H9 (cell line): Measurements from ENCODE around the gene DMPK. TPM values are rescaled to one million over a fixed set of nuclear protein-coding genes. Genes with fewer than 3 reads are reported as not detected.

Experiments used
- DNase-seq: peaks from one replicate; pipeline ENCODE4 v3.0.0-alpha.2; 2017
- H2AFZ ChIP-seq: one replicate; pipeline ENCODE4 v1.6.1; 2013; ENCODE audit warnings: mild to moderate bottlenecking, low read length, control low read depth, moderate library complexity
- H2AK5ac ChIP-seq: 2 replicates; pipeline ENCODE4 v1.6.1; 2013; ENCODE audit warnings: low read length, control low read depth, mixed read lengths; ENCODE audit not compliant: insufficient read length
- H2BK120ac ChIP-seq: one replicate; pipeline ENCODE4 v1.6.1; 2013; ENCODE audit warnings: low read depth, mild to moderate bottlenecking, low read length, control low read depth, inconsistent platforms; ENCODE audit not compliant: poor library complexity, severe bottlenecking
- H2BK12ac ChIP-seq: 2 replicates; pipeline ENCODE4 v1.6.1; 2013; ENCODE audit warnings: low read length, control low read depth, mixed read lengths, low read depth; ENCODE audit not compliant: insufficient read length
- H2BK15ac ChIP-seq: 2 replicates; pipeline ENCODE4 v1.6.1; 2013; ENCODE audit warnings: low read depth, low read length, control low read depth
- H2BK20ac ChIP-seq: one replicate; pipeline ENCODE4 v1.6.1; 2013; ENCODE audit warnings: low read depth, mild to moderate bottlenecking, low read length, control low read depth, inconsistent platforms; ENCODE audit not compliant: poor library complexity, severe bottlenecking
- H2BK5ac ChIP-seq: 2 replicates; pipeline ENCODE4 v1.6.1; 2013; ENCODE audit warnings: low read length, control low read depth, mixed read lengths; ENCODE audit not compliant: insufficient read length
- H3K14ac ChIP-seq: 2 replicates; pipeline ENCODE4 v1.6.1; 2013; ENCODE audit warnings: low read length, control low read depth; ENCODE audit not compliant: insufficient read depth
- H3K18ac ChIP-seq: 2 replicates; pipeline ENCODE4 v1.6.1; 2013; ENCODE audit warnings: low read depth, mild to moderate bottlenecking, mixed read lengths, low read length, control low read depth; ENCODE audit not compliant: insufficient read length
- H3K23ac ChIP-seq: 2 replicates; pipeline ENCODE4 v1.6.1; 2013; ENCODE audit warnings: low read length, control low read depth, mixed read lengths, low read depth; ENCODE audit not compliant: insufficient read length
- H3K23me2 ChIP-seq: 2 replicates; pipeline ENCODE4 v1.6.1; 2013; ENCODE audit warnings: low read depth, mild to moderate bottlenecking, mixed read lengths, low read length, control low read depth; ENCODE audit not compliant: insufficient read length, poor library complexity, severe bottlenecking
- H3K27ac ChIP-seq: 2 replicates; pipeline ENCODE4 v1.5.1; 2013; ENCODE audit warnings: low read length, control low read depth, mixed read lengths, low read depth; ENCODE audit not compliant: insufficient read length
- H3K27me3 ChIP-seq: 2 replicates; pipeline ENCODE4 v1.6.1; 2013; ENCODE audit warnings: low read length, control low read depth, inconsistent platforms; ENCODE audit not compliant: insufficient read depth
- H3K4ac ChIP-seq: 2 replicates; pipeline ENCODE4 v1.6.1; 2013; ENCODE audit warnings: low read depth, mild to moderate bottlenecking, control low read depth, inconsistent platforms, low read length, moderate library complexity
- H3K4me1 ChIP-seq: 2 replicates; pipeline ENCODE4 v1.6.1; 2013; ENCODE audit warnings: low read length, control low read depth, inconsistent platforms; ENCODE audit not compliant: insufficient read depth
- H3K4me2 ChIP-seq: 2 replicates; pipeline ENCODE4 v1.6.1; 2013; ENCODE audit warnings: low read length, control low read depth, mixed read lengths; ENCODE audit not compliant: insufficient read length, insufficient read depth
- H3K56ac ChIP-seq: 2 replicates; pipeline ENCODE4 v1.6.1; 2013; ENCODE audit warnings: low read depth, mild to moderate bottlenecking, mixed read lengths, low read length, control low read depth; ENCODE audit not compliant: insufficient read length
- H3K79me1 ChIP-seq: 2 replicates; pipeline ENCODE4 v1.6.1; 2013; ENCODE audit warnings: low read depth, mild to moderate bottlenecking, moderate library complexity, low read length, control low read depth, inconsistent platforms; ENCODE audit not compliant: insufficient read depth, poor library complexity, severe bottlenecking
- H3K79me2 ChIP-seq: 2 replicates; pipeline ENCODE4 v1.6.1; 2013; ENCODE audit warnings: low read length, control low read depth, inconsistent platforms; ENCODE audit not compliant: insufficient read depth
- H3K9ac ChIP-seq: 2 replicates; pipeline ENCODE4 v1.6.1; 2013; ENCODE audit warnings: low read length, control low read depth, mixed read lengths; ENCODE audit not compliant: insufficient read length; ENCODE audit errors: extremely low read depth
- H3K9me3 ChIP-seq: one replicate; pipeline ENCODE4 v1.6.1; 2013; ENCODE audit warnings: low read depth, low read length, inconsistent platforms; ENCODE audit not compliant: control insufficient read depth
- H3T11ph ChIP-seq: one replicate; pipeline ENCODE4 v1.6.1; 2013; ENCODE audit warnings: mild to moderate bottlenecking, low read length, control low read depth, inconsistent platforms
- H4K20me1 ChIP-seq: one replicate; pipeline ENCODE4 v1.6.1; 2013; ENCODE audit not compliant: control insufficient read depth, insufficient read length, insufficient read depth
- H4K5ac ChIP-seq: 2 replicates; pipeline ENCODE4 v1.6.1; 2013; ENCODE audit warnings: low read depth, mild to moderate bottlenecking, mixed read lengths, low read length, control low read depth; ENCODE audit not compliant: insufficient read length
- H4K8ac ChIP-seq: replicated peaks from 2 replicates; pipeline ENCODE4 v1.6.1; 2013; ENCODE audit warnings: low read length, control low read depth, mixed read lengths, low read depth; ENCODE audit not compliant: insufficient read length
- H4K91ac ChIP-seq: 2 replicates; pipeline ENCODE4 v1.6.1; 2013; ENCODE audit warnings: low read depth, mild to moderate bottlenecking, moderate library complexity, mixed read lengths, low read length, control low read depth; ENCODE audit not compliant: insufficient read length
- H3K27ac Mint-ChIP-seq, 3 experiments: 2 replicates in 2 of 3; 3 replicates in 1 of 3; pipeline ENCODE4 v1.8.0; 2020 to 2021; ENCODE audit warnings: mixed read lengths in 3 of 3, mild to moderate bottlenecking in 1 of 3, moderate library complexity in 1 of 3
- H3K27me3 Mint-ChIP-seq: 2 replicates; pipeline ENCODE4 v1.8.0; 2021; ENCODE audit warnings: low read depth, mild to moderate bottlenecking, moderate library complexity, mixed read lengths
- H3K36me3 Mint-ChIP-seq, 3 experiments: 2 replicates in 2 of 3; 3 replicates in 1 of 3; pipeline ENCODE4 v1.8.0; 2020 to 2021; ENCODE audit warnings: low read depth in 3 of 3, mixed read lengths in 3 of 3; ENCODE audit not compliant: insufficient read depth in 1 of 3
- H3K4me1 Mint-ChIP-seq, 2 experiments: 2 replicates each; pipeline ENCODE4 v1.8.0; 2020; ENCODE audit warnings: mixed read lengths in 2 of 2
- H3K4me3 Mint-ChIP-seq, 2 experiments: 2 replicates in 1 of 2; 3 replicates in 1 of 2; pipeline ENCODE4 v1.8.0; 2020 to 2021; ENCODE audit warnings: mild to moderate bottlenecking in 2 of 2, mixed read lengths in 2 of 2, moderate library complexity in 1 of 2
- H3K9me3 Mint-ChIP-seq, 2 experiments: 2 replicates in 1 of 2; 3 replicates in 1 of 2; pipeline ENCODE4 v1.8.0; 2020; ENCODE audit warnings: mild to moderate bottlenecking in 2 of 2, mixed read lengths in 2 of 2, moderate library complexity in 1 of 2
- WGBS: extraction: QIAGEN DNeasy Blood & Tissue Kit; methylation state at CpG from one replicate; pipeline ENCODE4 v1.1.7; 2013; ENCODE audit warnings: missing lambda C conversion rate, low lambda C conversion rate, mixed read lengths; ENCODE audit not compliant: insufficient read length; ENCODE audit errors: extremely low coverage; 5-methylcytosine and 5-hydroxymethylcytosine counted together
- total RNA-seq: library from RNA; stranded (reverse); gene quantifications from 2 replicates; pipeline ENCODE4 v1.2.1, GENCODE V29; 2021
- TF ChIP-seq, protein P1 (sequence below): fragments of 200-600 bp; sonication (generic); conservative IDR thresholded peaks from 3 replicates; pipeline ENCODE4 v1.8.0; 2021; ENCODE audit warnings: antibody characterized with exemption, mild to moderate bottlenecking

Gene DMPK
- total RNA-seq, 1 experiment from 2014 or later, result 67.4 TPM

DNA sequence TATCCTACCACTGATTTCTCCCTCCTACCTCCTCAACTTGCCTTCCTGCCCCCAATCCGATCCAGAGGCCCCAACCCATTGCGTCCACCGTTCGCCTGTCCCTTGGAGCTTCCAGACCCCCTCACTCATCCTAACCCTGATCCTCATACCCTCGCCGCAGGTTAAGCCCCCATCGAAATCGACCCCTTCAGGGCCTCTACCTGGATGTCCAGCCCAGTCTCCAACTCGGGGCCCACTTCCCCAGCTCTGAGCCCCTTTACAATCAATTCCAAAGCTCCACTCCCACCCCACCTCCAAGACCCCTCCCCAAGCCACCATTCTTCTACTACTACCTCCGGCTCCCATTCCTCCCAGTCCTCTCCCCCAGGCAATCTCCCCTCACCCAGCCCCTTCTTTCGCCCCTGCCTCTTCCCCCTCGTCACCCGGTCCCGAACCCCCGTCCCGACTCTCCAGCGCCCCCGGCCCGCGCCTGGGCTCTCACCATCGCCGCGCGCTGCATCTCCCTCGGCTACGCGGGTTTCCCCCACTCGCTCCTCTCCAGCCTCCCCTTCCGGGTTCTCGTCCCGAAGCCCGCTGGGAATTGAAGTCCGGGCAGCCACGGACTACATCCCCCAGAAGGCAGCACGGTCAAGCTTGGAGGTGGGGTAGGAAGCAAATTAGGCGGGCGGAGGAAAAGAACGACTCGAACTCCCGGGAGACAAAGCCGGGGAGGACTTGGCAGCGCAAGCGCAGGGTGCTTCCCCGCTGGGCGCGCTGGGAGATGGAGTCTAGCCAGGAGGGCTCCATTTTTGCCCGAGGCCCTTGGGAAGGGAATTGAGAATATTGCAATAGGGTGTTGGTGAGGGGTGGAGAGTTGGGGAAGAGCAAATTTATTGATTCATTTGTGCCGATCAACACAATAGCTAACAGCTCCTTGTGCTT is 51.7 kb downstream of the DMPK start, which contains the start of gene FBXO46:
TSS of gene FBXO46 (minus strand) at position 529 of the 921 bp plus-strand sequence. CDS start 17,401 bp downstream, outside the sequence.
- peaks cover 5% of the 10 kb centered on the region for H3K79me1 ChIP-seq
- no peak within 1 kb of the TSS for H3K23ac ChIP-seq
- no peak within 1 kb of the TSS for H2AFZ ChIP-seq
- no CpG with 5 or more reads among the region's 48 CpGs for WGBS
- no peak within 1 kb of the TSS for H4K91ac ChIP-seq
- peak within 1 kb of the TSS; percentile 20 for H3K56ac ChIP-seq
- H4K5ac ChIP-seq, result no peak within 1 kb of the TSS
- no peak within 1 kb of the TSS for H2BK5ac ChIP-seq
- peak; percentile 98 for DNase-seq
- TF ChIP-seq, protein P1, sequence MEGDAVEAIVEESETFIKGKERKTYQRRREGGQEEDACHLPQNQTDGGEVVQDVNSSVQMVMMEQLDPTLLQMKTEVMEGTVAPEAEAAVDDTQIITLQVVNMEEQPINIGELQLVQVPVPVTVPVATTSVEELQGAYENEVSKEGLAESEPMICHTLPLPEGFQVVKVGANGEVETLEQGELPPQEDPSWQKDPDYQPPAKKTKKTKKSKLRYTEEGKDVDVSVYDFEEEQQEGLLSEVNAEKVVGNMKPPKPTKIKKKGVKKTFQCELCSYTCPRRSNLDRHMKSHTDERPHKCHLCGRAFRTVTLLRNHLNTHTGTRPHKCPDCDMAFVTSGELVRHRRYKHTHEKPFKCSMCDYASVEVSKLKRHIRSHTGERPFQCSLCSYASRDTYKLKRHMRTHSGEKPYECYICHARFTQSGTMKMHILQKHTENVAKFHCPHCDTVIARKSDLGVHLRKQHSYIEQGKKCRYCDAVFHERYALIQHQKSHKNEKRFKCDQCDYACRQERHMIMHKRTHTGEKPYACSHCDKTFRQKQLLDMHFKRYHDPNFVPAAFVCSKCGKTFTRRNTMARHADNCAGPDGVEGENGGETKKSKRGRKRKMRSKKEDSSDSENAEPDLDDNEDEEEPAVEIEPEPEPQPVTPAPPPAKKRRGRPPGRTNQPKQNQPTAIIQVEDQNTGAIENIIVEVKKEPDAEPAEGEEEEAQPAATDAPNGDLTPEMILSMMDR, result 0 out of 3 replicates have a peak, but pooled peaks have one; percentile 17
- H3T11ph ChIP-seq, result no peak within 1 kb of the TSS
- H2BK15ac ChIP-seq, result no peak within 1 kb of the TSS
- Mint-ChIP-seq H3K4me3 (peak within 1 kb of the TSS; percentile 96 to 97), H3K27ac (peak within 1 kb of the TSS; percentile 81 to 98 (median 98); a peak in 6 of 7 replicates), H3K9me3 (no peaks in the 10 kb centered on the region), H3K27me3 (no peaks in the 10 kb centered on the region), H3K4me1 (peaks cover 13 to 19% of the 10 kb centered on the region in 2 experiments), H3K36me3 (peaks cover 0 to 2% (median 0%) of the 10 kb centered on the region in 3 experiments; a peak in 1 of 7 replicates)
- H2BK20ac ChIP-seq, result no peak within 1 kb of the TSS
- H3K79me2 ChIP-seq, result peaks cover 4% of the 10 kb centered on the region; the same call in 1 of the 2 replicates
- no peaks in the 10 kb centered on the region for H4K20me1 ChIP-seq
- peak within 1 kb of the TSS; percentile 63 for H3K18ac ChIP-seq
- H3K4me2 ChIP-seq, result peak within 1 kb of the TSS; percentile 78
- H2BK12ac ChIP-seq, result no peak within 1 kb of the TSS
- H3K27ac ChIP-seq, result no peak within 1 kb of the TSS
- H3K14ac ChIP-seq, result peak within 1 kb of the TSS; percentile 79
- H3K27me3 ChIP-seq, result no peaks in the 10 kb centered on the region
- peak within 1 kb of the TSS; percentile 76 for H3K9ac ChIP-seq
- no peaks in the 10 kb centered on the region for H3K23me2 ChIP-seq
- no peaks in the 10 kb centered on the region for H3K4me1 ChIP-seq
- H4K8ac ChIP-seq, result no peak within 1 kb of the TSS
- H2AK5ac ChIP-seq, result no peak within 1 kb of the TSS
- no peak within 1 kb of the TSS for H2BK120ac ChIP-seq
- H3K4ac ChIP-seq, result no peak within 1 kb of the TSS
- no peaks in the 10 kb centered on the region for H3K9me3 ChIP-seq
